Testis (tissue), 3 donors: ENCODE data around the gene EAPP. TPM values are rescaled to one million over a fixed set of nuclear protein-coding genes. Genes with fewer than 3 reads are reported as not detected.
"Not testable (repeated sequence)": the region's sequence is repeated elsewhere in the genome, so short reads cannot be mapped to it uniquely, and the experiment has no call there.

ENCODE experiments used
- DNase-seq: peaks from one replicate; pipeline ENCODE4 v3.0.0-alpha.2; 2019
- H3K27ac ChIP-seq, 2 donors: fragments of 200-600 bp; sonication (generic); one replicate each; pipeline ENCODE4 v1.5.1; 2019
- H3K27me3 ChIP-seq: fragments of 200-600 bp; sonication (generic); one replicate; pipeline ENCODE4 v1.5.1; 2019
- H3K36me3 ChIP-seq: fragments of 200-600 bp; sonication (generic); one replicate; pipeline ENCODE4 v1.5.1; 2017; ENCODE audit warnings: low read depth; ENCODE audit errors: missing control alignments
- H3K4me1 ChIP-seq: fragments of 200-600 bp; sonication (generic); one replicate; pipeline ENCODE4 v1.5.1; 2019
- H3K4me3 ChIP-seq, 2 donors: fragments of 200-600 bp; sonication (generic); one replicate each; pipeline ENCODE4 v1.5.1; 2017 to 2019
- H3K9me3 ChIP-seq: fragments of 200-600 bp; sonication (generic); one replicate; pipeline ENCODE4 v1.5.1; 2017
- POLR2A ChIP-seq: fragments of 450-650 bp; IDR thresholded peaks from one replicate; pipeline ENCODE4 v1.6.1; 2017; ENCODE audit warnings: antibody characterized with exemption, mild to moderate bottlenecking, moderate library complexity
- WGBS, 2 donors: methylation state at CpG; one replicate each; pipeline ENCODE4 v1.1.5; 2018; 5-methylcytosine and 5-hydroxymethylcytosine counted together
- intact Hi-C: fragments of 100-400 bp; cut with DNase I; formaldehyde crosslinking; loops from one replicate; pipeline ENCODE4 v1.15.1; 2023; ENCODE audit warnings: low total_unique reads
- polyA plus RNA-seq: library from polyadenylated mRNA; stranded (reverse); fragments of 350-450 nt; fragmentation: Illumina TruSeq; extraction: RNeasy Lipid Tissue Mini Kit (QIAGEN cat#74804); gene quantifications from one replicate; pipeline ENCODE4 v1.2.3, GENCODE V29; 2014; ENCODE audit warnings: low read depth, low replicate concordance; ENCODE audit not compliant: insufficient read depth
- total RNA-seq, 2 donors: library from RNA; depleted of rRNA; stranded (reverse); fragments of >200 nt; gene quantifications; one replicate each; pipeline ENCODE4 v1.2.3, GENCODE V29; 2016
- TF ChIP-seq, protein P1 (sequence below), 3 experiments: fragments of 450-650 bp in 2 of 3; fragments of 200-600 bp in 1 of 3; sonication (generic) in 1 of 3; IDR thresholded peaks; one replicate each; pipeline ENCODE4 v1.5.1; 2016 to 2019; ENCODE audit warnings: antibody characterized with exemption in 3 of 3, mild to moderate bottlenecking in 2 of 3, moderate library complexity in 1 of 3

The EAPP gene
- total and polyA plus RNA-seq, 3 donors from 2014 or later = 33.1 to 46.9 (median 38.0) TPM

DNA sequence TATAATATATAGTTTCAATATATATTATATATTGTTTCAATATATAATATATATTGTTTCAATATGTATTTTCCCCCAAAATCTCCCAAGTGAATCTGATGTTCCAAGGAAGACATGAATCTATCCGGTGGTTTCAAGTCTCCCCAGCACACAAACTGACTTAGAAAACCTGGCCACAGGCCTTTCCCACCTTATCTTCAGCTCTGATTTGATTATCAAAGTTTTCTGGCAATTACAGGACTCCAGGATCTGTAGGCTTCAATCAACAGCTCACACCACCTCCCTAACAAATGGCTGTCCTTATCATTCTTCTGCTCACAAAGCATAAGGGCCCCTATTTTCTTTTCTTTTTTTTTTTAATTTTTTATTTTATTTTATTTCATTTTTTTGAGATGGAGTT is 54.8 kb downstream of the EAPP start:
- Histone ChIP-seq H3K4me3 (no peak overlapping the region), H3K9me3 (no peaks in the 10 kb centered on the region), H3K27me3 (no peaks in the 10 kb centered on the region), H3K27ac (no peak overlapping the region), H3K36me3 (no peaks in the 10 kb centered on the region), H3K4me1 (no peaks in the 10 kb centered on the region)
- DNase-seq = no peak
- TF ChIP-seq, protein P1, sequence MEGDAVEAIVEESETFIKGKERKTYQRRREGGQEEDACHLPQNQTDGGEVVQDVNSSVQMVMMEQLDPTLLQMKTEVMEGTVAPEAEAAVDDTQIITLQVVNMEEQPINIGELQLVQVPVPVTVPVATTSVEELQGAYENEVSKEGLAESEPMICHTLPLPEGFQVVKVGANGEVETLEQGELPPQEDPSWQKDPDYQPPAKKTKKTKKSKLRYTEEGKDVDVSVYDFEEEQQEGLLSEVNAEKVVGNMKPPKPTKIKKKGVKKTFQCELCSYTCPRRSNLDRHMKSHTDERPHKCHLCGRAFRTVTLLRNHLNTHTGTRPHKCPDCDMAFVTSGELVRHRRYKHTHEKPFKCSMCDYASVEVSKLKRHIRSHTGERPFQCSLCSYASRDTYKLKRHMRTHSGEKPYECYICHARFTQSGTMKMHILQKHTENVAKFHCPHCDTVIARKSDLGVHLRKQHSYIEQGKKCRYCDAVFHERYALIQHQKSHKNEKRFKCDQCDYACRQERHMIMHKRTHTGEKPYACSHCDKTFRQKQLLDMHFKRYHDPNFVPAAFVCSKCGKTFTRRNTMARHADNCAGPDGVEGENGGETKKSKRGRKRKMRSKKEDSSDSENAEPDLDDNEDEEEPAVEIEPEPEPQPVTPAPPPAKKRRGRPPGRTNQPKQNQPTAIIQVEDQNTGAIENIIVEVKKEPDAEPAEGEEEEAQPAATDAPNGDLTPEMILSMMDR (IDR thresholded peaks at IDR 0.05) = no peak
- no peak for TF ChIP-seq POLR2A
- WGBS, 2 donors = 66 to 78% methylated on average over 1 of the region's 1 CpG
- intact Hi-C loops = no loop called here

- no peaks in the 10 kb centered on the region for H3K27me3 ChIP-seq
- H3K4me3 ChIP-seq = no peak overlapping the region
- no peak overlapping the region for H3K27ac ChIP-seq
- no peaks in the 10 kb centered on the region for H3K4me1 ChIP-seq
- 89 to 96% methylated on average over 2 of the region's 2 CpGs for WGBS, 2 donors
- no peak for TF ChIP-seq POLR2A
- TF ChIP-seq, protein P1 (IDR thresholded peaks at IDR 0.05) = no peak
- DNase-seq = no peak
- H3K9me3 ChIP-seq = no peaks in the 10 kb centered on the region
- intact Hi-C loops = no loop called here
- H3K36me3 ChIP-seq = no peaks in the 10 kb centered on the region
Observed at GRCh38 chr14:34482463-34482862, 57.0 kb downstream of the EAPP start.

DNA sequence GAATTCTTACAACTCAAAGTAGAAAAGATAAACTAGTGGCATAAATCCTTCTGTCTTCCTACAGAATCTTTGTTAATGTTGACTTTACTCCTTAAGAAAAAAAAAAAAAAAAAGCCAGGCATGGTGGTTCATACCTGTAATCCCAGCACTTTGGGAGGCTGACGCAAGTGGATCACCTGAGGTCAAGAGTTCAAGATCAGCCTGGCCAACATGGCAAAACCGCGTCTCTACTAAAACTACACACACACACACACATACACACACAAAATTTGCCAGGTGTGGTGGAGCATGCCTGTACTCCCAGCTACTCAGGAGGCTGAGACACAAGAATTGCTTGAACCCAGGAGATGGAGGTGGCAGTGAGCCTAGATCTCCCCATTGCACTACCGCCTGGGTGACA is 59.8 kb downstream of the EAPP start:
- H3K27me3 ChIP-seq = no peaks in the 10 kb centered on the region
- WGBS, 2 donors = 88 to 91% methylated on average over 4 of the region's 4 CpGs
- no peak for DNase-seq

GRCh38 chr14:34478261-34478660 is 61.2 kb downstream of the EAPP start:
- Histone ChIP-seq H3K36me3 (no peaks in the 10 kb centered on the region), H3K4me1 (no peaks in the 10 kb centered on the region), H3K27me3 (no peaks in the 10 kb centered on the region), H3K27ac (no peak overlapping the region), H3K9me3 (no peaks in the 10 kb centered on the region), H3K4me3 (no peak overlapping the region)
- DNase-seq = no peak
- intact Hi-C loops = no loop called here
- 87 to 93% methylated on average over 1 of the region's 1 CpG for WGBS, 2 donors
- TF ChIP-seq, protein P1 (IDR thresholded peaks at IDR 0.05) = no peak
- no peak for TF ChIP-seq POLR2A

More for the DNA sequence above, 59.8 kb downstream of the EAPP start:
- Histone ChIP-seq H3K27ac (no peak overlapping the region), H3K4me3 (no peak overlapping the region), H3K36me3 (no peaks in the 10 kb centered on the region), H3K9me3 (no peaks in the 10 kb centered on the region), H3K4me1 (no peaks in the 10 kb centered on the region)
- intact Hi-C loops = no loop called here
- no peak for TF ChIP-seq POLR2A
- TF ChIP-seq, protein P1 (IDR thresholded peaks at IDR 0.05) = no peak

GRCh38 chr14:34476036-34476435 is 63.5 kb downstream of the EAPP start:
- peak overlapping the region in 1 of 2 donors; percentile 10 for H3K4me3 ChIP-seq

More at GRCh38 chr14:34476036-34476435, 63.5 kb downstream of the EAPP start:
- intact Hi-C loops, H3K36me3 ChIP-seq, H3K27ac ChIP-seq, H3K4me1 ChIP-seq, H3K9me3 ChIP-seq, H3K27me3 ChIP-seq, DNase-seq: not testable (repeated sequence)
- 56 to 60% methylated on average over 23 to 28 of the region's 31 CpGs for WGBS, 2 donors
